Fibroblast of skin of right biceps (primary cell): ENCODE results near the gene SPRR3.
"Not testable (repeated sequence)": the region's sequence is repeated elsewhere in the genome, so short reads cannot be mapped to it uniquely, and the experiment has no call there.

Experiments used
- DNase-seq: peaks from one replicate; pipeline ENCODE4 v3.0.0-alpha.2; 2013

The SPRR3 gene

DNA sequence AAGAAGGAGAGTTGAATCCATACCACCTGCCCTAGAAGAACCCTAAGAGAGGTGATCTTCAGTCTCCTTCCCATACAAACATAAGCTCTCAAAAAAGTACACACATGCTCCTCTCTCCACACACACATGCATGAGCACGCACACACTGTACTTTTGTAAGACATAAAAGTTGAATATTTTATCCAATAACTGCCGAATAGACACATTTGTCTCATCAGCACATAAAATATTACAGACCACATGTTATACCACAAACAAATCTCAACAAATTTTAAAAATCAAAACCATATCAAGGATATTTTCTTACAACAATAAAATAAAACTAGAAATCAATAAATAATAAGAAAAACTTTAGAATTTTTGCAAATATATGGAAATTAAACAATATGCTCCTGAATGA lies 15.0 kb upstream of the SPRR3 start:
- DNase-seq = no peak

- DNase-seq = no peak
These were observed 8.4 kb upstream of the SPRR3 start for GRCh38 chr1:152993186-152993585.

DNA sequence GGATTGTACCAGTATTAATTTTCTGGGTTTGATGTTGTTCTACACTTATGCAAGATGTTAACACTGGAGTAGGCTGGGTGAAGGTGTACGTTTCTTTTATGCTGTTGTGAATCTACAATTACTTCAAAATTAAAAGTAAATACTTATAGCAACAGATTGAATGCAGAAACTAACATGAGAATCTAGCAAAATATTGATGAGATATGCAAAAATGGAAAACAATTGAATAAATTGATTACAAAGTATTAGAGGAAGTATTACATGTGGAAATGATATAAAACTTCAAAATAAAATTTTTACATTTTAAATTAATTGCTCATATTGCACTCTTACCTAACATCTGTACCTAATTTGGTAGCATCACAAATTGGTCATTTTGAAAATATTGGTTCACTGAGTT lies 5.7 kb upstream of the SPRR3 start:
- DNase-seq = no peak

- no peak for DNase-seq
These were observed 4.7 kb upstream of the SPRR3 start for GRCh38 chr1:152996633-152997400.

DNA sequence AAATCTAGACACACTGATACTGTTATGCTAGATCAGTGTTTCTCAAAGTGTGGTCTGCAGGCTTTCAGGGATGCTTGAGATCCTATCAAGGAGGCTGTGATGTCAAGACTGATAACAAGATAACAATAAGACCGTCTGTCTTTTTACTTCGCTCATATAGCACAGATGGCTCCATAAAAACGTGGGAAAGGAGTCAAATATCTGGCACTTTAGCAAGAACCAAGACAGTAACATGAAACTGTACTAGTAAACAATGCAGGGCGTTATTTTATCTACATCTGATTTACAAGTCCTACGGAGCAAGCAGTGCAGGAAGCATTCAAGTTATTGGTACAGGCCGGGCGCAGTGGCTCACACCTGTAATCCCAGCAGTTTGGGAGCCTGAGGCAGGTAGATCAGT lies 3.6 kb upstream of the SPRR3 start:
- no peak for DNase-seq

- no peak for DNase-seq
These were observed 3.1 kb upstream of the SPRR3 start for GRCh38 chr1:152998476-152998875.

- DNase-seq = no peak
These were observed 1.7 kb upstream of the SPRR3 start for GRCh38 chr1:152999818-153000217.

DNA sequence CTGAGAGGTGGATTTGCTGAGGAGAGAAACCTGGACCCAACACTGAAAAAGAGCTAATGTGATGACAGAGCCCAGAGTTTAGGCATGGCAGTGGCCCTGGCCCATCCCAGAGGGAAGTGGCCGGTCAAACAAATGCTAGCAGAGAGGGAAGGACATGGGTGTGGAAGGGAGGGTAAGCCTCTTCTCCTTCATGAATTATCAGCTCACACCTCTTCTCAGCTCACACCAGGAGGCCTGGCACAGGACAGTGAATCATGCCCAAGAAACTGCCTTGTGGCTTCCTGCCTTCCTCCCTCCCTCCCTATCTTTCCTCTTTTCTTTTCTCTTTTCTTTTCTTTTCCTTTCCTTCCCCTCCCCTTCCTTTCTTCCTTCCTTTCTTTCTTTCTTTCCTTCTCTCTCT lies 1.3 kb upstream of the SPRR3 start:
- DNase-seq = no peak

DNA sequence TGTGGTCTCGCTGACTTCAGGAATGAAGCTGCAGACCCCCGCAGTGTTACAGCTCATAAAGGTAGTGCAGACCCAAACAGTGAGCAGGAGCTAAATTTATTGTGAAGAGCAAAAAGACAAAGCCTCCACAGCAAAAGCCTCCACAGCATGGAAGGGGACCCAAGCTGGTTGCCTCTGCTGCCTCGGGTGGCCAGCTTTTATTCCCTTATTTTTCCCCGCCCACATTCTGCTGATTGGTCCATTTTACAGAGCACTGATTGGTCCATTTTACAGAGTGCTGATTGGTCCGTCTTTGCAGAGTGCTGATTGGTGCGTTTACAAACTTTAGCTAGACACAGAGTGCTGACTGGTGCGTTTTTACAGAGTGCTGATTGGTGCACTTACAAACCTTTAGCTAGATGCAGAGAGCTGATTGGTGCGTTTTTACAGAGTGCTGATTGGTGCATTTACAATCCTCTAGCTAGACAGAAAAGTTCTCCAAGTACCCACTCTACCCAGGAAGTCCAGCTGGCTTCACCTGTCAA lies 9.7 kb downstream of the SPRR3 start:
- not testable (repeated sequence) for DNase-seq

GRCh38 chr1:153021829-153022228 lies 20.3 kb downstream of the SPRR3 start:
- not testable (repeated sequence) for DNase-seq

DNA sequence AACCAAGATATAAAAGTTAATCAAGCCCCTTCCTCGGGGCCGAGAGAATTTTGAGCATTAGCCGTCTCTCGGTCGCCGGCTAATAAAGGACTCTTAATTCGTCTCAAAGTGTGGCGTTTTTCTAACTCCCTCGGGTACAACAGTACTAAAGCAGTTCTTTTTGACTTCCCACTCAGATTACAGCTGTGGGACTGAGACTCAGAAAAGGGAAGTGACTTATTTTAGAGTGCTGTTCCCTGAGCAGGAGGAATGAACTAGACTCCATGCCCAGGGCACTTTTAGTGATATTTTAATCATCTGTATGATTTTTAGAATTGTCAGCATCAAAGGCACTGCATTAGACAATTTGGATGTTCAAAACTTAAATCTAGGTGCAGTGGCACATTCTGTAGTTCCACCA lies 20.8 kb downstream of the SPRR3 start:
- DNase-seq = not testable (repeated sequence)

DNA sequence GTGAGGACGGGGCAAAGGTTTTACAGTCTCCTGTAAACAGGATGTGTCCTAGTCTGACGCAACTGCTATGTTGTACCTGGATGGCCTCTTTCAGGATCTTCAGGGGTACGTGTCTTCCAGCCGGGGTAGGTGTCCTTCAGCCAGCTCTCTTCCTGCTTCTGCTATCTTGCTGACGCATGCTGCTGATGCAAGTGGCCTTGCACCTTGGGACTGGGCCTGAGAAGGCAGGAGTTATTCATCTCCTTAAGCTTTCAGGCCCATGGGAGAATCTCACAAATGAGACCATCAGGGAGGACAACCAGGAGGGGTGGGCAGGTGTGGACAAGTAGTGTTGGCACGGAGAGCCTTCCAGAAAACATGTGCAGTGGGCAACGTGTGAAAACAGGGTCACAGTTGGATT lies 21.6 kb downstream of the SPRR3 start:
- DNase-seq = no peak

GRCh38 chr1:153024413-153024812 lies 22.9 kb downstream of the SPRR3 start:
- DNase-seq = no peak

DNA sequence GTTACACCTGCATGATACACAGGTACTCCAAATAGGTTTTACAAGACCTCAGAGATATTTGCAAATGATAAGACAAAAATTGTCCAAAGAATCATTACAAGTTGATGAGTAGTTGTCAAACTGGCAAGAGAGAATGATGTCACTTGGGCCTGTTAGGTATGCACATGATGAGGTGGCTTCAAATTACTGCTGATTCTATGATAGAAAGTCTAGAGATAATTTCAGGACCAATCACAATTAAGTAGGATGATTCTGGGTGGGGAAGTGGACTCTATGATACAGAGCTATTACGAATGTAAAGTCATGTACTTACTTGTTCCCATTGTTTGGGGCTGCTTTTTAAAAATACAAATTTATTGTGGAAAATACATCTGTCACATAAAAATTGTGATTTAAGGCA lies 24.2 kb downstream of the SPRR3 start:
- no peak for DNase-seq

- no peak for DNase-seq
These were observed 27.2 kb downstream of the SPRR3 start for GRCh38 chr1:153028766-153029165.

DNA sequence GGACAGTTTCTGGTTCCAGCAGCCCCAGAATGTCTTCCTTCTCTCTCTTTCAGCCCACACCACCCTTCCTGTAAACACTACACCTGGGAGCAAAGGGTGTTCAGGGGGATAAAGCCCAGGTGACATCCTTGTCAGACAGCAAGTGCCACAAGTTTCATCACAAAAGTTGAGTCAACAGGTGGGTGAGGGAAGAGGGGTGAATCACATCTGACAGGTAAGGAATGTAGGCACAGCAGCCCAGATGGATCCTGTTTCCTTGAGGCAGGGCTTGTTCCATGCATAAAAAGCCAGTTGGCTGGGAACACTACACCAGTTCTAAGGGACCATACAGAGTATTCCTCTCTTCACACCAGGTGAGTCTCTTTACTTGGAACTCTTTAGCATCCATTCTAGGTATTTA lies 29.3 kb downstream of the SPRR3 start, which contains the start of gene SPRR1B:
Gene SPRR1B (plus strand): TSS at position 309 of the 400 bp plus-strand sequence. CDS start 1,143 bp downstream, outside the sequence.
- no peak for DNase-seq

- DNase-seq = no peak
These were observed 30.5 kb downstream of the SPRR3 start for GRCh38 chr1:153032073-153032472.

GRCh38 chr1:153032677-153033308 lies 31.2 kb downstream of the SPRR3 start:
- peak; percentile 40 for DNase-seq

DNA sequence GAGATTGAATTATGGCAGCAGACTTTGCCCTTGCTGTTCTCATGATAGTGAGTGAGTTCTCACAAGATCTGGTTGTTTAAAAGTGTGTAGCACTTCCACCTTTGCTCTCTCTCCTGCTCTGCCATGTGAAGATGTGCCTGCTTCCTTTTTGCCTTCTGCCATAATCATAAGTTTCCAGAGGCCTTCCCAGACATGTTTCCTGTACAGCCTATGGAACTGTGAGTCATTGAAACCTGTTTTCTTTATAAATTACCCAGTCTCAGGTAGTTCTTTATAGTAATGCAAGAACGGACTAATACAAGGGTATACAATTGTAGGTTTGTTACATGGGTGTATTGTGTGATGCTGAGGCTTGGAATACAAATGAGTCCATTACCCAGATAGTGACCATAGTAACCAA lies 33.7 kb downstream of the SPRR3 start:
- no peak for DNase-seq

- no peak for DNase-seq
These were observed 39.5 kb downstream of the SPRR3 start, which contains the start of gene SPRR2D for GRCh38 chr1:153040950-153041631. SPRR2D (minus strand) TSS chr1:153041120; CDS start chr1:153040346, 774 bp downstream.

DNA sequence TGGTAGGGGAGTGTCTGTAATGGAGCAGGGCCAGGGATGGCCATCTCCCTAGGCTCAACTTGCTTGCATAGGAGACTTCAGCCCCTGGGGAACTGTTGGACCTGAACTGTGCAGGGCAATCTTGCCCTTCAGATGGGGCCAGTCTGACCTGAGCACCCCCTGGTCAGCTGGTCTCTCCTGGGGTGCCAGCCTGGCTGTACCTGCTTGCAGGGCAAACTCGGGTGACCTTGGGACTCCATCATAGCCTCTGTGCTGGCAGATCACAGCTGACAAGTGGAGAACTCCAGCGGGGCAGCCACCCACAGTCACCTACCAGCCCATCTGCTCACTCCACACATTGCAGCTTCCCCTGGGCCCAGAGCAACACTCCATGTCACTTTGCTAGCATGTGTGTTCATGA lies 47.7 kb downstream of the SPRR3 start:
- DNase-seq = no peak
